Retinal pigment epithelial cell (primary cell): Measurements from ENCODE around the gene TSPOAP1.

Source experiments
- DNase-seq: peaks from one replicate; pipeline ENCODE4 v3.0.0-alpha.2; 2010; ENCODE audit warnings: low read depth
- H3K4me3 ChIP-seq: 2 replicates; pipeline ENCODE4 v1.5.1; 2011; ENCODE audit warnings: mild to moderate bottlenecking, low read length, control low read depth, moderate library complexity
- CTCF ChIP-seq: conservative IDR thresholded peaks from 2 replicates; pipeline ENCODE4 v1.5.1; 2011; ENCODE audit warnings: low read depth, low read length, control low read depth, inconsistent platforms

Gene TSPOAP1

GRCh38 chr17:58338841-58339754 is 10.5 kb upstream of the TSPOAP1 start:
- no peak for TF ChIP-seq CTCF
- DNase-seq: peak; percentile 35
- peak overlapping the region; percentile 29 for H3K4me3 ChIP-seq

GRCh38 chr17:58338454-58338840 is 9.9 kb upstream of the TSPOAP1 start:
- no peak overlapping the region for H3K4me3 ChIP-seq
- no peak for DNase-seq
- peak; percentile 2 for TF ChIP-seq CTCF

GRCh38 chr17:58337600-58338453 is 9.2 kb upstream of the TSPOAP1 start:
- peak; percentile 59 for DNase-seq
- no peak overlapping the region for H3K4me3 ChIP-seq
- TF ChIP-seq CTCF: no peak

GRCh38 chr17:58337210-58337599 is 8.6 kb upstream of the TSPOAP1 start:
- no peak for TF ChIP-seq CTCF
- no peak for DNase-seq
- no peak overlapping the region for H3K4me3 ChIP-seq

- TF ChIP-seq CTCF: no peak
- no peak for DNase-seq
- H3K4me3 ChIP-seq: no peak overlapping the region
Observed at GRCh38 chr17:58336456-58337209, 8.0 kb upstream of the TSPOAP1 start.

- H3K4me3 ChIP-seq: no peak overlapping the region
- no peak for TF ChIP-seq CTCF
- no peak for DNase-seq
Observed at GRCh38 chr17:58335779-58336455, 7.3 kb upstream of the TSPOAP1 start.
